Measurements from ENCODE around the gene BCKDK. TPM values are rescaled to one million over a fixed set of nuclear protein-coding genes. Genes with fewer than 3 reads are reported as not detected.

Gene BCKDK
- total RNA-seq, 2 experiments from 2014 or later: 4.3 to 5.8 TPM

GRCh38 chr16:31089199-31089598 lies 19.0 kb upstream of the BCKDK start:
- H3K27ac Mint-ChIP-seq: no peak overlapping the region
- TF ChIP-seq CTCF (IDR thresholded peaks at IDR 0.05): no peak
- intact Hi-C loops (cut with DNase I, micrococcal nuclease): no loop called here

GRCh38 chr16:31090540-31090939 lies 17.6 kb upstream of the BCKDK start:
- no peak for ATAC-seq (ENCODE audit: poor library complexity)
- intact Hi-C loops (cut with DNase I, micrococcal nuclease): no loop called here
- H3K27me3 ChIP-seq (ENCODE audit: control insufficient read depth in 1 of 2, insufficient read depth in 2 of 2, low read length in 2 of 2): no peaks in the 10 kb centered on the region
- no peaks in the 10 kb centered on the region for H3K9me3 ChIP-seq (ENCODE audit: control insufficient read depth in 1 of 2, insufficient read depth in 1 of 2, low read length in 2 of 2)
- no peak overlapping the region for H3K4me3 ChIP-seq (ENCODE audit: low read length)
- TF ChIP-seq CTCF (IDR thresholded peaks at IDR 0.05): no peak
- POLR2A ChIA-PET: no interaction called here
- Mint-ChIP-seq H3K27me3 (no peaks in the 10 kb centered on the region), H3K36me3 (ENCODE audit: low read depth) (peaks cover 28% of the 10 kb centered on the region), H3K27ac (no peak overlapping the region), H3K9me3 (no peaks in the 10 kb centered on the region), H3K4me3 (no peak overlapping the region), H3K4me1 (ENCODE audit: low read depth) (peaks cover 30% of the 10 kb centered on the region)
- peaks cover 26% of the 10 kb centered on the region for H3K4me1 ChIP-seq (ENCODE audit: insufficient read depth, low read length)
- H3K27ac ChIP-seq (ENCODE audit: low read depth in 1 of 2, low read length in 2 of 2): no peak overlapping the region
- CTCF ChIA-PET: no interaction called here
- H3K36me3 ChIP-seq (ENCODE audit: insufficient read depth, low read length): peaks cover 24% of the 10 kb centered on the region
- DNase-seq: no peak

More at GRCh38 chr16:31089199-31089598, 19.0 kb upstream of the BCKDK start:
- no peak for ATAC-seq (ENCODE audit: poor library complexity)
- DNase-seq: no peak
- no peaks in the 10 kb centered on the region for H3K27me3 ChIP-seq (ENCODE audit: control insufficient read depth in 1 of 2, insufficient read depth in 2 of 2, low read length in 2 of 2)
- peaks cover 17% of the 10 kb centered on the region for H3K4me1 ChIP-seq (ENCODE audit: insufficient read depth, low read length)
- peaks cover 21% of the 10 kb centered on the region for H3K4me1 Mint-ChIP-seq (ENCODE audit: low read depth)
- no peaks in the 10 kb centered on the region for H3K9me3 ChIP-seq (ENCODE audit: control insufficient read depth in 1 of 2, insufficient read depth in 1 of 2, low read length in 2 of 2)
- CTCF ChIA-PET: no interaction called here
- H3K4me3 ChIP-seq (ENCODE audit: low read length): no peak overlapping the region
- H3K27ac ChIP-seq (ENCODE audit: low read depth in 1 of 2, low read length in 2 of 2): no peak overlapping the region
- no peak overlapping the region for H3K4me3 Mint-ChIP-seq
- POLR2A ChIA-PET: no interaction called here
- H3K9me3 Mint-ChIP-seq: no peaks in the 10 kb centered on the region
- peaks cover 27% of the 10 kb centered on the region for H3K36me3 Mint-ChIP-seq (ENCODE audit: low read depth)
- peaks cover 27% of the 10 kb centered on the region for H3K36me3 ChIP-seq (ENCODE audit: insufficient read depth, low read length)
- H3K27me3 Mint-ChIP-seq: no peaks in the 10 kb centered on the region

- ATAC-seq (ENCODE audit: poor library complexity): no peak
Measured at GRCh38 chr16:31092330-31092729, 15.9 kb upstream of the BCKDK start.

More at GRCh38 chr16:31092330-31092729, 15.9 kb upstream of the BCKDK start:
- no peak overlapping the region for H3K4me3 ChIP-seq (ENCODE audit: low read length)
- H3K9me3 ChIP-seq (ENCODE audit: control insufficient read depth in 1 of 2, insufficient read depth in 1 of 2, low read length in 2 of 2): no peaks in the 10 kb centered on the region
- H3K4me1 Mint-ChIP-seq (ENCODE audit: low read depth): peaks cover 34% of the 10 kb centered on the region
- ChIA-PET CTCF (interaction anchor here (1.3 kb wide), 1 partner anchor 50 kb away, joined by 3 read pairs; no protein-coding TSS in a partner anchor), POLR2A (interaction anchor here (0.6 to 4.6 kb wide), 3 partner anchors 8 to 131 kb away, joined by 3 to 35 read pairs (median 4); partner anchors contain the start of genes ZNF646 and ZNF668)
- peaks cover 31% of the 10 kb centered on the region for H3K4me1 ChIP-seq (ENCODE audit: insufficient read depth, low read length)
- H3K27me3 ChIP-seq (ENCODE audit: control insufficient read depth in 1 of 2, insufficient read depth in 2 of 2, low read length in 2 of 2): no peaks in the 10 kb centered on the region
- no peak for TF ChIP-seq CTCF (IDR thresholded peaks at IDR 0.05)
- intact Hi-C loops (cut with DNase I, micrococcal nuclease): no loop called here
- no peak overlapping the region for H3K27ac ChIP-seq (ENCODE audit: low read depth in 1 of 2, low read length in 2 of 2)
- H3K4me3 Mint-ChIP-seq: peak overlapping the region; percentile 63
- H3K36me3 Mint-ChIP-seq (ENCODE audit: low read depth): peaks cover 26% of the 10 kb centered on the region
- peak overlapping the region; percentile 83 for H3K27ac Mint-ChIP-seq
- H3K27me3 Mint-ChIP-seq: no peaks in the 10 kb centered on the region
- no peaks in the 10 kb centered on the region for H3K9me3 Mint-ChIP-seq
- H3K36me3 ChIP-seq (ENCODE audit: insufficient read depth, low read length): peaks cover 18% of the 10 kb centered on the region
- no peak for DNase-seq

Measured in CD4-positive, alpha-beta T cell (primary cell).